Mesenchymal stem cell (in vitro differentiated cells and primary cell): ENCODE data around the gene TMC3.

Experiments
- DNase-seq: peaks from one replicate; pipeline ENCODE4 v3.0.0-alpha.2; 2013
- H2AFZ ChIP-seq: one replicate; pipeline ENCODE4 v1.6.1; 2013; ENCODE audit warnings: low read depth, mild to moderate bottlenecking, control low read depth, inconsistent platforms, low read length, moderate library complexity
- H2AK5ac ChIP-seq: 2 replicates; pipeline ENCODE4 v1.6.1; 2013; ENCODE audit warnings: low read length, moderate library complexity, mild to moderate bottlenecking, inconsistent platforms; ENCODE audit not compliant: severe bottlenecking
- H2BK120ac ChIP-seq: one replicate; pipeline ENCODE4 v1.6.1; 2013; ENCODE audit warnings: low read depth, mild to moderate bottlenecking, inconsistent platforms, low read length, moderate library complexity
- H2BK12ac ChIP-seq, 2 experiments: one replicate each; pipeline ENCODE4 v1.6.1; 2013; ENCODE audit warnings: inconsistent platforms in 2 of 2, low read length in 2 of 2, mild to moderate bottlenecking in 2 of 2, moderate library complexity in 2 of 2, control low read depth in 1 of 2
- H2BK15ac ChIP-seq: one replicate; pipeline ENCODE4 v1.6.1; 2013; ENCODE audit warnings: mild to moderate bottlenecking, low read depth, inconsistent platforms; ENCODE audit not compliant: poor library complexity, severe bottlenecking
- H2BK5ac ChIP-seq: 2 replicates; pipeline ENCODE4 v1.6.1; 2013; ENCODE audit warnings: low read depth, mild to moderate bottlenecking, low read length, control low read depth, inconsistent platforms; ENCODE audit not compliant: poor library complexity, severe bottlenecking
- H3K14ac ChIP-seq, 2 experiments: one replicate each; pipeline ENCODE4 v1.6.1; 2013; ENCODE audit warnings: inconsistent platforms in 2 of 2, low read length in 2 of 2, control low read depth in 1 of 2, mild to moderate bottlenecking in 1 of 2, moderate library complexity in 1 of 2
- H3K18ac ChIP-seq, 2 experiments: one replicate each; pipeline ENCODE4 v1.6.1; 2013; ENCODE audit warnings: inconsistent platforms in 2 of 2, low read length in 2 of 2, control low read depth in 1 of 2, low read depth in 1 of 2, mild to moderate bottlenecking in 1 of 2
- H3K23ac ChIP-seq, 2 experiments: one replicate each; pipeline ENCODE4 v1.6.1; 2013; ENCODE audit warnings: inconsistent platforms in 2 of 2, low read length in 2 of 2, mild to moderate bottlenecking in 2 of 2, moderate library complexity in 2 of 2, control low read depth in 1 of 2
- H3K27ac ChIP-seq: 2 replicates; pipeline ENCODE4 v1.5.1; 2013; ENCODE audit warnings: mild to moderate bottlenecking, moderate library complexity, low read length, control low read depth, inconsistent platforms; ENCODE audit not compliant: poor library complexity, severe bottlenecking
- H3K27me3 ChIP-seq, 2 experiments: 2 replicates each; pipeline versions ENCODE4 v1.6.1 to v1.7.0; 2013; ENCODE audit warnings: low read length in 2 of 2, mild to moderate bottlenecking in 2 of 2, moderate library complexity in 2 of 2, control low read depth in 1 of 2, inconsistent platforms in 1 of 2; ENCODE audit not compliant: control insufficient read depth in 1 of 2, insufficient read depth in 1 of 2
- H3K36me3 ChIP-seq, 2 experiments: 2 replicates each; pipeline versions ENCODE4 v1.6.1 to v1.7.0; 2013; ENCODE audit warnings: low read length in 2 of 2, control low read depth in 1 of 2, inconsistent platforms in 1 of 2, low read depth in 1 of 2, mild to moderate bottlenecking in 1 of 2; ENCODE audit not compliant: insufficient read depth in 2 of 2, control insufficient read depth in 1 of 2
- H3K4ac ChIP-seq, 2 experiments: one replicate each; pipeline ENCODE4 v1.6.1; 2013; ENCODE audit warnings: inconsistent platforms in 2 of 2, low read length in 2 of 2, mild to moderate bottlenecking in 2 of 2, moderate library complexity in 2 of 2, control low read depth in 1 of 2, low read depth in 1 of 2
- H3K4me1 ChIP-seq: 2 replicates; pipeline ENCODE4 v1.6.1; 2013; ENCODE audit warnings: low read depth, low read length, control low read depth; ENCODE audit not compliant: control insufficient read depth, insufficient read depth
- H3K4me2 ChIP-seq: 2 replicates; pipeline ENCODE4 v1.6.1; 2013; ENCODE audit warnings: low read length, mild to moderate bottlenecking, inconsistent platforms; ENCODE audit not compliant: poor library complexity, severe bottlenecking
- H3K4me3 ChIP-seq, 2 experiments: 2 replicates each; pipeline versions ENCODE4 v1.5.1 to v1.7.0; 2013; ENCODE audit warnings: low read length in 2 of 2, mild to moderate bottlenecking in 2 of 2, control low read depth in 1 of 2, low read depth in 1 of 2; ENCODE audit not compliant: insufficient read depth in 1 of 2
- H3K79me1 ChIP-seq: replicated peaks from 2 replicates; pipeline ENCODE4 v1.6.1; 2013; ENCODE audit warnings: mild to moderate bottlenecking, control low read depth, low read length, inconsistent platforms; ENCODE audit not compliant: poor library complexity, severe bottlenecking
- H3K9ac ChIP-seq: 2 replicates; pipeline ENCODE4 v1.7.0; 2013; ENCODE audit warnings: mild to moderate bottlenecking, low read length, moderate library complexity
- H3K9me3 ChIP-seq: 2 replicates; pipeline ENCODE4 v1.7.0; 2013; ENCODE audit warnings: mild to moderate bottlenecking, low read length; ENCODE audit not compliant: control insufficient read depth
- H4K8ac ChIP-seq: one replicate; pipeline ENCODE4 v1.6.1; 2013; ENCODE audit warnings: inconsistent platforms, mild to moderate bottlenecking, low read length, moderate library complexity
- H4K91ac ChIP-seq: one replicate; pipeline ENCODE4 v1.6.1; 2013; ENCODE audit warnings: mild to moderate bottlenecking, low read length, inconsistent platforms
- WGBS: methylation state at CpG from one replicate; pipeline ENCODE4 v1.1.7; 2013; ENCODE audit warnings: mixed read lengths; 5-methylcytosine and 5-hydroxymethylcytosine counted together

The TMC3 gene

DNA sequence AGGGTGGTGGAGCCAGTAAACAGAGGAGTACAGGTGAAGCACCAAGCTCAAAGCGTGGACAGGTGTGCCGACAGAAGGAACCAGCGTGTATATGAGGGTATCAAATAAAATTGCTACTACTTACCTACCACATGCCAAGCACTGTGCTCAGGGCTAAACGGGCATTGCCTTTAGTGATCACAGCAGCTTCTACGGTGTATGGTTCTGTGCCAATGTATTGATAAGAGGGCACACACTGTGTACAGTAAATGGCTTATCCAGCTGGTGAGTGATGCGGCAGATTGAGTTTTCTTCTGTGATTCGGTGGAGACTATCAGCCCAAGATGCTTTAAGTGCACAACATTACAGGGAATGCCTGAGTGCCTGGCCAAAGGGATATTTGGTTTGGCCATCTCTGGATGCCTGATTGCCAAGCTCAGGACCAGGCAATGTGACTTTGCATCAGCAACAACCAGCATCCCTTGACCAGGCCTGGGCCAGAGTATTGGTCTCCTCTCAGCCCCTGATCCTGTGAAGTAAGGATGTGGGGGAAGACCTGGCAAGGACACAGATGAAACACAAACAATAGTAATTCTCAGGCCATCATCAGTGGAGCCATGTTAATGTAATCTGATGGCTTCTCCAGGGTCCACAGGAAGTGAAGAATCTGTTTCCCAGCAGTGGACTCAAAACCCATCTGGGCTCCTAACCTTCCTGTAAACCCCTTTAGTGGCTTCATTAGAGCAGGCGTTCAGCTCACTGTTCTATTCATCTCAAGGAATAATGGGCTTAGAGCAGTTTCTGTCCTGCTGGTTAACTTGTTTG lies 64.2 kb downstream of the TMC3 start:
- no peak overlapping the region for H3K9ac ChIP-seq
- H3K27me3 ChIP-seq: peaks cover 0 to 5% of the 10 kb centered on the region in 2 experiments
- no peak overlapping the region for H2BK15ac ChIP-seq
- no peak overlapping the region for H4K8ac ChIP-seq
- no peak overlapping the region for H3K14ac ChIP-seq
- no peak overlapping the region for H3K18ac ChIP-seq
- no peak overlapping the region for H2BK120ac ChIP-seq
- no peak overlapping the region for H2AK5ac ChIP-seq
- H2AFZ ChIP-seq: no peak overlapping the region
- peaks cover 9 to 40% of the 10 kb centered on the region in 2 experiments for H3K36me3 ChIP-seq
- no peak overlapping the region for H3K23ac ChIP-seq
- H2BK5ac ChIP-seq: no peak overlapping the region
- H3K4ac ChIP-seq: no peak overlapping the region
- no peaks in the 10 kb centered on the region for H3K79me1 ChIP-seq
- no peaks in the 10 kb centered on the region for H3K9me3 ChIP-seq
- H4K91ac ChIP-seq: no peak overlapping the region
- no peak overlapping the region for H3K4me3 ChIP-seq
- no peak overlapping the region for H3K27ac ChIP-seq
- no peak overlapping the region for H2BK12ac ChIP-seq
- DNase-seq: no peak
- H3K4me1 ChIP-seq: peaks cover 8% of the 10 kb centered on the region
- 93% methylated on average over 6 of the region's 8 CpGs for WGBS
- no peak overlapping the region for H3K4me2 ChIP-seq

DNA sequence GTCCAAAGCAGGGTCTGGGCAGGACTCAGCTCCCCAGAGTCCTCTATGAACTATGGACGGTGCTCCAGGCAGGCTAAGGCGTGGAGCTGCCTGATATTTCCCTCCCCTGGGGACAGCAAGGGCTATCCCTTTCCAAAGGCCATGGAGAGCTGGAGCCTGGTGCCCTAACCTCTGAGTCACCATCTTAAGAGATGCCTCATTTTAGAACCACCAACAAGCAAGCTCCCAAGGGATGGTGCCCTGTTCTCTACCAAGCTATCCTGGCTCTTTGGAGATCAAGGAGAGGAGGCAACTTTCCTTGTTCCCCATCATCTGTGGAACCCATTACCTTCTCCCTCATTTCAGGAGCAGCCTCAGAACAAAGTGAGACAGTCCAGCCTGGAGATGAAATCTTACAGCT lies 65.8 kb downstream of the TMC3 start:
- no peak overlapping the region for H3K27ac ChIP-seq
- no peak overlapping the region for H2BK12ac ChIP-seq
- H4K91ac ChIP-seq: no peak overlapping the region
- peaks cover 0 to 8% of the 10 kb centered on the region in 2 experiments for H3K27me3 ChIP-seq
- no peak overlapping the region for H4K8ac ChIP-seq
- H2BK120ac ChIP-seq: no peak overlapping the region
- no peak for DNase-seq
- no peak overlapping the region for H3K9ac ChIP-seq
- no peak overlapping the region for H3K4me2 ChIP-seq
- H2BK5ac ChIP-seq: no peak overlapping the region
- H3K4me1 ChIP-seq: peaks cover 7% of the 10 kb centered on the region
- no peaks in the 10 kb centered on the region for H3K9me3 ChIP-seq
- H2BK15ac ChIP-seq: no peak overlapping the region
- no peaks in the 10 kb centered on the region for H3K79me1 ChIP-seq
- H3K18ac ChIP-seq: no peak overlapping the region
- no peak overlapping the region for H3K14ac ChIP-seq
- H3K4me3 ChIP-seq: no peak overlapping the region
- WGBS: 69% methylated on average over 2 of the region's 2 CpGs
- H2AFZ ChIP-seq: no peak overlapping the region
- H3K4ac ChIP-seq: no peak overlapping the region
- no peak overlapping the region for H3K23ac ChIP-seq
- no peak overlapping the region for H2AK5ac ChIP-seq
- H3K36me3 ChIP-seq: peaks cover 8 to 38% of the 10 kb centered on the region in 2 experiments

DNA sequence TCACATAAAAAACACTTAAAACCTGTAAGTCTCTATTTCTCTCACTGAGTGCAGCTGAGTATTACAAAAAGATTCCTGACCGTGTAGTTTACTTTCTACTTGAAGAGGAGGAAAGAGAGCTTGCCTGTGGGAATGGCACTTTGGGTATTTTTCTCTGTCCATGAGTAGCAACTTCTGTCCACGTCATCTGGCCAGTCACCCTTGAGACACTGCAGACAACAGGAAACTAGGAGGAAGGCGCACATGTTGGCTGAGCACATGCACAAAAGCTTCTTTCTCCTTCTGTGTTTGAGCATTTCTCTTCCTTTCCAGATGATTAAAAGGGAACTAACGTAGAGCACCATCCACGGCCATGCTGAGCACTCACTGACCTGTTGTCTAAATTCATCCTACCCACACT lies 69.8 kb downstream of the TMC3 start:
- Histone ChIP-seq H2BK120ac (no peak overlapping the region), H3K27ac (no peak overlapping the region), H3K4me2 (no peak overlapping the region), H3K27me3 (peaks cover 0 to 38% of the 10 kb centered on the region in 2 experiments), H3K4me1 (peaks cover 2% of the 10 kb centered on the region), H2BK15ac (peak overlapping the region; percentile 2), H3K9me3 (no peaks in the 10 kb centered on the region), H2BK12ac (peak overlapping the region in 1 of 2 experiments; percentile 21), H4K91ac (no peak overlapping the region), H3K4me3 (no peak overlapping the region), H3K36me3 (peaks cover 0 to 45% of the 10 kb centered on the region in 2 experiments), H3K9ac (no peak overlapping the region), H3K18ac (peak overlapping the region in 1 of 2 experiments; percentile 46), H3K79me1 (no peaks in the 10 kb centered on the region), H3K23ac (no peak overlapping the region), H3K4ac (no peak overlapping the region), H2AK5ac (no peak overlapping the region), H3K14ac (no peak overlapping the region), H2AFZ (no peak overlapping the region), H2BK5ac (no peak overlapping the region), H4K8ac (no peak overlapping the region)
- DNase-seq: peak; percentile 82
- WGBS: 15% methylated on average over 3 of the region's 5 CpGs

DNA sequence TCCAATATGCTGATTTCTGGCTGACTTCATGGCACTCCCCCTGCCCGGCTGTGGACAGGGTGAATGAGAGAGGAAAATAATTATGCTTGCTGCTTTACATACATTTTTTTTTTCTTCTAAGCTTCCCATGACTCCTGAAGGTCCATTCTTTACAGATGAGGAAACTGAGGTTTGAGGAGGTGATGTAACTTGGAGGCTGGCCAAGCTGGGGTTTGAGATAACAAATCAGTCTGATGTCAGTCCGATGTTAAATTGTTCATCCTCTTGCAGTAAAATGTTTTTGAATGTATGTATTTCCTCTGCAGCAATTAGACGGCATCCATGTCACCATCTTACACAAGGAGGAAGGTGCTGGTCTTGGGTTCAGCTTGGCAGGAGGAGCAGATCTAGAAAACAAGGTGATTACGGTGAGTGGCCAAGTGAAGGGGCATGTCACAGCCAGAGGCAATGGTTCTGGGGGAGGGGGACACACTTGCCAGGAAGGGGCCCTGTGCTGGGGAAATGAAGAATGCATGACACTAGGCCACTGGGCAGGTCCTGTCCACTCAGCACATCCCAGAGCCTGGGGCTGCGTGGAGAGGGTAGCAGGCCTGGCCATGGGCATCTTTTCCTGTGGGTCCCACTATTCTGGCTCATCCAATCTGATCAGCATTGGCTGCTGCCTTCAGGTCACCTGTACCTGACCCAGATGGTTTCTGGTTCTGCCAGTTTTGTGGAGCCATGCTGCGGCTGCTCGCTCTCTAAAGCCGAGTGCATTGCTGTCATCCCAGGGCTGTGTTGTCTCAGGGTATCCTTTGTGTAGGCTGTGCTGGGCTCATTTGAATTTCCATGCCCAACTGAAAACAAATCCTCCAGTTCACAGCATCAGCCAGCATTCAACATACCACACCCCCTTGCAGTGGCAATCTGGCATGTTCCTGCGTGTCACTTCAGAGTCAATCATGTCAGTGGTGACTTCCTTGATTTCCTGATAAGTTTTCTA lies 70.5 kb downstream of the TMC3 start:
- H3K9me3 ChIP-seq: no peaks in the 10 kb centered on the region
- peak overlapping the region in 1 of 2 experiments; percentile 37 for H3K14ac ChIP-seq
- H2BK12ac ChIP-seq: peak overlapping the region in 1 of 2 experiments; percentile 26
- H2BK120ac ChIP-seq: no peak overlapping the region
- no peak overlapping the region for H2BK15ac ChIP-seq
- no peak overlapping the region for H3K4ac ChIP-seq
- no peak overlapping the region for H3K9ac ChIP-seq
- peaks cover 2% of the 10 kb centered on the region for H3K4me1 ChIP-seq
- no peaks in the 10 kb centered on the region for H3K79me1 ChIP-seq
- H3K23ac ChIP-seq: no peak overlapping the region
- H2BK5ac ChIP-seq: no peak overlapping the region
- H3K27ac ChIP-seq: no peak overlapping the region
- no peak overlapping the region for H2AK5ac ChIP-seq
- peaks cover 0 to 40% of the 10 kb centered on the region in 2 experiments for H3K36me3 ChIP-seq
- peaks cover 0 to 44% of the 10 kb centered on the region in 2 experiments for H3K27me3 ChIP-seq
- H4K8ac ChIP-seq: no peak overlapping the region
- 86% methylated on average over 8 of the region's 9 CpGs for WGBS
- no peak overlapping the region for H3K4me3 ChIP-seq
- H4K91ac ChIP-seq: peak overlapping the region; percentile 52
- H2AFZ ChIP-seq: peak overlapping the region; percentile 47
- peak overlapping the region in 1 of 2 experiments; percentile 46 for H3K18ac ChIP-seq
- DNase-seq: no peak
- H3K4me2 ChIP-seq: no peak overlapping the region
